ENCODE results near the gene CCNT2.
A peak's percentile ranks its signal among the peaks of the same experiment; 100 is the strongest.
"Not testable (repeated sequence)": the region's sequence is repeated elsewhere in the genome, so short reads cannot be mapped to it uniquely, and the experiment has no call there.

CCNT2 gene

GRCh38 chr2:134918526-134919340 is at the start of gene CCNT2:
Gene CCNT2, plus strand, starts transcription at chr2:134918822. Its CDS starts 33 bp downstream, at chr2:134918855.
- DNase-seq (ENCODE audit: low read depth in 3 of 3), result peak; percentile 98 to 99 (median 99)

- DNase-seq (ENCODE audit: low read depth in 3 of 3), result no peak
Measured at GRCh38 chr2:134869946-134870736, 48.5 kb upstream of the CCNT2 start.

GRCh38 chr2:134873152-134873551 is 45.5 kb upstream of the CCNT2 start:
- DNase-seq (ENCODE audit: low read depth in 3 of 3), result no peak

GRCh38 chr2:134875309-134875708 is 43.3 kb upstream of the CCNT2 start:
- DNase-seq (ENCODE audit: low read depth in 3 of 3), result no peak

- DNase-seq (ENCODE audit: low read depth in 3 of 3), result no peak
Measured at GRCh38 chr2:134882773-134883172, 35.8 kb upstream of the CCNT2 start.

GRCh38 chr2:134883552-134884293 is 34.9 kb upstream of the CCNT2 start:
- no peak for DNase-seq (ENCODE audit: low read depth in 3 of 3)

- no peak for DNase-seq (ENCODE audit: low read depth in 3 of 3)
Measured at GRCh38 chr2:134884435-134884834, 34.2 kb upstream of the CCNT2 start.

GRCh38 chr2:134892282-134893035 is 26.2 kb upstream of the CCNT2 start:
- no peak for DNase-seq (ENCODE audit: low read depth in 3 of 3)

GRCh38 chr2:134897932-134898331 is 20.7 kb upstream of the CCNT2 start:
- no peak for DNase-seq (ENCODE audit: low read depth in 3 of 3)

GRCh38 chr2:134899204-134899603 is 19.4 kb upstream of the CCNT2 start:
- DNase-seq (ENCODE audit: low read depth in 3 of 3), result no peak

GRCh38 chr2:134900151-134900550 is 18.5 kb upstream of the CCNT2 start:
- DNase-seq (ENCODE audit: low read depth in 3 of 3), result no peak

GRCh38 chr2:134903701-134904100 is 14.9 kb upstream of the CCNT2 start:
- not testable (repeated sequence) for DNase-seq (ENCODE audit: low read depth in 3 of 3)

- DNase-seq (ENCODE audit: low read depth in 3 of 3), result no peak
Measured at GRCh38 chr2:134905168-134905567, 13.5 kb upstream of the CCNT2 start.

GRCh38 chr2:134906726-134907125 is 11.9 kb upstream of the CCNT2 start:
- DNase-seq (ENCODE audit: low read depth in 3 of 3), result no peak

- not testable (repeated sequence) for DNase-seq (ENCODE audit: low read depth in 3 of 3)
Measured at GRCh38 chr2:134907441-134908116, 11.0 kb upstream of the CCNT2 start.

- no peak for DNase-seq (ENCODE audit: low read depth in 3 of 3)
Measured at GRCh38 chr2:134910763-134911399, 7.7 kb upstream of the CCNT2 start.

GRCh38 chr2:134911400-134911785 is 7.2 kb upstream of the CCNT2 start:
- DNase-seq (ENCODE audit: low read depth in 3 of 3), result no peak

- no peak for DNase-seq (ENCODE audit: low read depth in 3 of 3)
Measured at GRCh38 chr2:134912361-134912760, 6.3 kb upstream of the CCNT2 start.

- peak in 1 of 3 donors; percentile 4 for DNase-seq (ENCODE audit: low read depth in 3 of 3)
Measured at GRCh38 chr2:134917360-134917865, 1.2 kb upstream of the CCNT2 start.

GRCh38 chr2:134917888-134918525 is 615 bp upstream of the CCNT2 start:
- peak in 2 of 3 donors; percentile 77 to 79 for DNase-seq (ENCODE audit: low read depth in 3 of 3)
